H9 (cell line): ENCODE results near the gene FBXO17. TPM values are rescaled to one million over a fixed set of nuclear protein-coding genes. Genes with fewer than 3 reads are reported as not detected.

Experiments
- DNase-seq: peaks from one replicate; pipeline ENCODE4 v3.0.0-alpha.2; 2017
- H2AFZ ChIP-seq: one replicate; pipeline ENCODE4 v1.6.1; 2013; ENCODE audit warnings: mild to moderate bottlenecking, low read length, control low read depth, moderate library complexity
- H2AK5ac ChIP-seq: 2 replicates; pipeline ENCODE4 v1.6.1; 2013; ENCODE audit warnings: low read length, control low read depth, mixed read lengths; ENCODE audit not compliant: insufficient read length
- H2BK120ac ChIP-seq: one replicate; pipeline ENCODE4 v1.6.1; 2013; ENCODE audit warnings: low read depth, mild to moderate bottlenecking, low read length, control low read depth, inconsistent platforms; ENCODE audit not compliant: poor library complexity, severe bottlenecking
- H2BK12ac ChIP-seq: 2 replicates; pipeline ENCODE4 v1.6.1; 2013; ENCODE audit warnings: low read length, control low read depth, mixed read lengths, low read depth; ENCODE audit not compliant: insufficient read length
- H2BK15ac ChIP-seq: 2 replicates; pipeline ENCODE4 v1.6.1; 2013; ENCODE audit warnings: low read depth, low read length, control low read depth
- H2BK20ac ChIP-seq: one replicate; pipeline ENCODE4 v1.6.1; 2013; ENCODE audit warnings: low read depth, mild to moderate bottlenecking, low read length, control low read depth, inconsistent platforms; ENCODE audit not compliant: poor library complexity, severe bottlenecking
- H2BK5ac ChIP-seq: 2 replicates; pipeline ENCODE4 v1.6.1; 2013; ENCODE audit warnings: low read length, control low read depth, mixed read lengths; ENCODE audit not compliant: insufficient read length
- H3K14ac ChIP-seq: 2 replicates; pipeline ENCODE4 v1.6.1; 2013; ENCODE audit warnings: low read length, control low read depth; ENCODE audit not compliant: insufficient read depth
- H3K18ac ChIP-seq: 2 replicates; pipeline ENCODE4 v1.6.1; 2013; ENCODE audit warnings: low read depth, mild to moderate bottlenecking, mixed read lengths, low read length, control low read depth; ENCODE audit not compliant: insufficient read length
- H3K23ac ChIP-seq: 2 replicates; pipeline ENCODE4 v1.6.1; 2013; ENCODE audit warnings: low read length, control low read depth, mixed read lengths, low read depth; ENCODE audit not compliant: insufficient read length
- H3K23me2 ChIP-seq: 2 replicates; pipeline ENCODE4 v1.6.1; 2013; ENCODE audit warnings: low read depth, mild to moderate bottlenecking, mixed read lengths, low read length, control low read depth; ENCODE audit not compliant: insufficient read length, poor library complexity, severe bottlenecking
- H3K27ac ChIP-seq: 2 replicates; pipeline ENCODE4 v1.5.1; 2013; ENCODE audit warnings: low read length, control low read depth, mixed read lengths, low read depth; ENCODE audit not compliant: insufficient read length
- H3K27me3 ChIP-seq: 2 replicates; pipeline ENCODE4 v1.6.1; 2013; ENCODE audit warnings: low read length, control low read depth, inconsistent platforms; ENCODE audit not compliant: insufficient read depth
- H3K4ac ChIP-seq: 2 replicates; pipeline ENCODE4 v1.6.1; 2013; ENCODE audit warnings: low read depth, mild to moderate bottlenecking, control low read depth, inconsistent platforms, low read length, moderate library complexity
- H3K4me1 ChIP-seq: 2 replicates; pipeline ENCODE4 v1.6.1; 2013; ENCODE audit warnings: low read length, control low read depth, inconsistent platforms; ENCODE audit not compliant: insufficient read depth
- H3K4me2 ChIP-seq: 2 replicates; pipeline ENCODE4 v1.6.1; 2013; ENCODE audit warnings: low read length, control low read depth, mixed read lengths; ENCODE audit not compliant: insufficient read length, insufficient read depth
- H3K56ac ChIP-seq: 2 replicates; pipeline ENCODE4 v1.6.1; 2013; ENCODE audit warnings: low read depth, mild to moderate bottlenecking, mixed read lengths, low read length, control low read depth; ENCODE audit not compliant: insufficient read length
- H3K79me1 ChIP-seq: 2 replicates; pipeline ENCODE4 v1.6.1; 2013; ENCODE audit warnings: low read depth, mild to moderate bottlenecking, moderate library complexity, low read length, control low read depth, inconsistent platforms; ENCODE audit not compliant: insufficient read depth, poor library complexity, severe bottlenecking
- H3K79me2 ChIP-seq: 2 replicates; pipeline ENCODE4 v1.6.1; 2013; ENCODE audit warnings: low read length, control low read depth, inconsistent platforms; ENCODE audit not compliant: insufficient read depth
- H3K9ac ChIP-seq: 2 replicates; pipeline ENCODE4 v1.6.1; 2013; ENCODE audit warnings: low read length, control low read depth, mixed read lengths; ENCODE audit not compliant: insufficient read length; ENCODE audit errors: extremely low read depth
- H3K9me3 ChIP-seq: one replicate; pipeline ENCODE4 v1.6.1; 2013; ENCODE audit warnings: low read depth, low read length, inconsistent platforms; ENCODE audit not compliant: control insufficient read depth
- H3T11ph ChIP-seq: one replicate; pipeline ENCODE4 v1.6.1; 2013; ENCODE audit warnings: mild to moderate bottlenecking, low read length, control low read depth, inconsistent platforms
- H4K20me1 ChIP-seq: one replicate; pipeline ENCODE4 v1.6.1; 2013; ENCODE audit not compliant: control insufficient read depth, insufficient read length, insufficient read depth
- H4K5ac ChIP-seq: 2 replicates; pipeline ENCODE4 v1.6.1; 2013; ENCODE audit warnings: low read depth, mild to moderate bottlenecking, mixed read lengths, low read length, control low read depth; ENCODE audit not compliant: insufficient read length
- H4K8ac ChIP-seq: replicated peaks from 2 replicates; pipeline ENCODE4 v1.6.1; 2013; ENCODE audit warnings: low read length, control low read depth, mixed read lengths, low read depth; ENCODE audit not compliant: insufficient read length
- H4K91ac ChIP-seq: 2 replicates; pipeline ENCODE4 v1.6.1; 2013; ENCODE audit warnings: low read depth, mild to moderate bottlenecking, moderate library complexity, mixed read lengths, low read length, control low read depth; ENCODE audit not compliant: insufficient read length
- H3K27ac Mint-ChIP-seq, 3 experiments: 2 replicates in 2 of 3; 3 replicates in 1 of 3; pipeline ENCODE4 v1.8.0; 2020 to 2021; ENCODE audit warnings: mixed read lengths in 3 of 3, mild to moderate bottlenecking in 1 of 3, moderate library complexity in 1 of 3
- H3K27me3 Mint-ChIP-seq: 2 replicates; pipeline ENCODE4 v1.8.0; 2021; ENCODE audit warnings: low read depth, mild to moderate bottlenecking, moderate library complexity, mixed read lengths
- H3K36me3 Mint-ChIP-seq, 3 experiments: 2 replicates in 2 of 3; 3 replicates in 1 of 3; pipeline ENCODE4 v1.8.0; 2020 to 2021; ENCODE audit warnings: low read depth in 3 of 3, mixed read lengths in 3 of 3; ENCODE audit not compliant: insufficient read depth in 1 of 3
- H3K4me1 Mint-ChIP-seq, 2 experiments: 2 replicates each; pipeline ENCODE4 v1.8.0; 2020; ENCODE audit warnings: mixed read lengths in 2 of 2
- H3K4me3 Mint-ChIP-seq, 2 experiments: 2 replicates in 1 of 2; 3 replicates in 1 of 2; pipeline ENCODE4 v1.8.0; 2020 to 2021; ENCODE audit warnings: mild to moderate bottlenecking in 2 of 2, mixed read lengths in 2 of 2, moderate library complexity in 1 of 2
- H3K9me3 Mint-ChIP-seq, 2 experiments: 2 replicates in 1 of 2; 3 replicates in 1 of 2; pipeline ENCODE4 v1.8.0; 2020; ENCODE audit warnings: mild to moderate bottlenecking in 2 of 2, mixed read lengths in 2 of 2, moderate library complexity in 1 of 2
- CTCF ChIP-seq: fragments of 200-600 bp; sonication (generic); conservative IDR thresholded peaks from 3 replicates; pipeline ENCODE4 v1.8.0; 2021; ENCODE audit warnings: antibody characterized with exemption, mild to moderate bottlenecking
- WGBS: extraction: QIAGEN DNeasy Blood & Tissue Kit; methylation state at CpG from one replicate; pipeline ENCODE4 v1.1.7; 2013; ENCODE audit warnings: missing lambda C conversion rate, low lambda C conversion rate, mixed read lengths; ENCODE audit not compliant: insufficient read length; ENCODE audit errors: extremely low coverage; 5-methylcytosine and 5-hydroxymethylcytosine counted together
- total RNA-seq: library from RNA; stranded (reverse); gene quantifications from 2 replicates; pipeline ENCODE4 v1.2.1, GENCODE V29; 2021

Gene FBXO17
- total RNA-seq, 1 experiment from 2014 or later: 25.5 TPM

DNA sequence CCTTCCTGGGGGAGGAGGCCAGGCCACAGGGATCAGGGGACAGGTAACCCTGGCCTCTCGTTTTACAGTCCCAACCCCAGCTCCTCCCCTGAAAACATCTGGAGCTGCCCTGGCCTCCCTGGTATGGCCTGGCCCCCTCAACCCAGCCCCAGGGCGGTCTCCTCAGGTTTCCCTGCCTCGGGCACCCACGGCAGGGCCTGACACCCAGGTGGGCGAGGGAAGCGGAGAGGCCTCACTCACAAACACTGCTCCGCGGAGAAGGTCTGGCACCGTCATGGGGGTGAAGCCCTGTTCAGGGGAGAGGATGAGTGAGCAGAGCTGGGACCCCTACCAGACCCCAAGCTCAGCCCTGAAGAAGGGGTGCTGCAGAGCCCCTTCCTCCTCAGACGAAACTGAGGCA, 57.0 kb downstream of the FBXO17 start:
- Mint-ChIP-seq H3K9me3 (peaks cover 0 to 2% of the 10 kb centered on the region in 2 experiments; a peak in 1 of 5 replicates), H3K36me3 (peaks cover 12 to 22% (median 22%) of the 10 kb centered on the region in 3 experiments; a peak in 6 of 7 replicates), H3K27me3 (no peaks in the 10 kb centered on the region), H3K4me1 (no peaks in the 10 kb centered on the region), H3K4me3 (no peak overlapping the region), H3K27ac (no peak overlapping the region; a peak in 1 of 7 replicates)
- no peak overlapping the region for H2BK5ac ChIP-seq
- no peak overlapping the region for H4K91ac ChIP-seq
- H4K20me1 ChIP-seq: no peaks in the 10 kb centered on the region
- H3K9me3 ChIP-seq: no peaks in the 10 kb centered on the region
- no peak overlapping the region for H3K23ac ChIP-seq
- no peak for DNase-seq
- H4K8ac ChIP-seq: no peak overlapping the region
- H3K18ac ChIP-seq: no peak overlapping the region
- no CpG with 5 or more reads among the region's 10 CpGs for WGBS
- no peak for TF ChIP-seq CTCF
- no peak overlapping the region for H3K4me2 ChIP-seq
- no peaks in the 10 kb centered on the region for H3K27me3 ChIP-seq
- H4K5ac ChIP-seq: no peak overlapping the region
- no peak overlapping the region for H3K4ac ChIP-seq
- no peak overlapping the region for H3K9ac ChIP-seq
- no peak overlapping the region for H3K27ac ChIP-seq
- no peaks in the 10 kb centered on the region for H3K79me2 ChIP-seq
- no peak overlapping the region for H2BK20ac ChIP-seq
- H2AFZ ChIP-seq: no peak overlapping the region
- H3K79me1 ChIP-seq: no peaks in the 10 kb centered on the region
- no peak overlapping the region for H3T11ph ChIP-seq
- H2BK120ac ChIP-seq: no peak overlapping the region
- H3K23me2 ChIP-seq: no peaks in the 10 kb centered on the region
- H2BK12ac ChIP-seq: no peak overlapping the region
- H3K14ac ChIP-seq: no peak overlapping the region
- no peak overlapping the region for H2BK15ac ChIP-seq
- no peaks in the 10 kb centered on the region for H3K4me1 ChIP-seq
- no peak overlapping the region for H3K56ac ChIP-seq
- no peak overlapping the region for H2AK5ac ChIP-seq
